ENCODE measurements around the gene TARS2. TPM values are rescaled to one million over a fixed set of nuclear protein-coding genes. Genes with fewer than 3 reads are reported as not detected.

TARS2 gene
- total RNA-seq, 1 experiment from 2014 or later: 30.6 TPM

DNA sequence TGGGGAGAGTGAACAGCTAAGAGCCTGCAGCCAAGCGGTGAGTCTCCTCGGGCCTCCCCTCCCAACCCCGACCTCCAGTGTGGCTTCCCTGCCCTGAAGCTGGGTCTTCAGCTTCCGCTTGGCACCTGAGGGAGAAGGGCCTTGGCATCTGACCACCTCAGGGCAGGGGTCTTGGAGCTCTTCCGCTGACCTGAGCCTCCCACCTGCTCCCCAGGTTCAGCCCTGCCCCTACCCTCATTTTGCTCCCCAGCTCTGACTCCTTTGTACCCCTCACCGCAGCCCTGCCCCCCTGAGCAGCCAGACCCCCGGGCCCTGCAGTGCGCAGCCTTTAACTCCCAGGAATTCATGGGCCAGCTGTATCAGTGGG, 66.8 kb downstream of the TARS2 start:
- Mint-ChIP-seq H3K27ac (ENCODE audit: unreplicated experiment) (no peak overlapping the region), H3K4me1 (ENCODE audit: low read depth, unreplicated experiment) (peaks cover 15% of the 10 kb centered on the region), H3K27me3 (ENCODE audit: insufficient read depth, unreplicated experiment) (no peaks in the 10 kb centered on the region), H3K4me3 (ENCODE audit: unreplicated experiment) (no peak overlapping the region), H3K9me3 (ENCODE audit: unreplicated experiment) (no peaks in the 10 kb centered on the region), H3K36me3 (ENCODE audit: insufficient read depth, unreplicated experiment) (peaks cover 36% of the 10 kb centered on the region)
- H3K27me3 ChIP-seq (replicated peaks; ENCODE audit: control insufficient read depth, insufficient read depth, low read length): no peaks in the 10 kb centered on the region
- H3K4me1 ChIP-seq: peaks cover 44% of the 10 kb centered on the region
- H3K36me3 ChIP-seq (ENCODE audit: control insufficient read depth, insufficient read depth, low read length): no peaks in the 10 kb centered on the region; the same call in 1 of the 2 replicates
- ChIA-PET CTCF (interaction anchor here (0.7 kb wide), 1 partner anchor 21 kb away, joined by 4 read pairs; no protein-coding TSS in a partner anchor), POLR2A (no interaction called here)
- DNase-seq: no peak
- intact Hi-C loops (cut with micrococcal nuclease; ENCODE audit: unreplicated experiment): no loop called here
- no TSS peak for BruUV-seq (replicated peaks)
- TF ChIP-seq, protein P1, sequence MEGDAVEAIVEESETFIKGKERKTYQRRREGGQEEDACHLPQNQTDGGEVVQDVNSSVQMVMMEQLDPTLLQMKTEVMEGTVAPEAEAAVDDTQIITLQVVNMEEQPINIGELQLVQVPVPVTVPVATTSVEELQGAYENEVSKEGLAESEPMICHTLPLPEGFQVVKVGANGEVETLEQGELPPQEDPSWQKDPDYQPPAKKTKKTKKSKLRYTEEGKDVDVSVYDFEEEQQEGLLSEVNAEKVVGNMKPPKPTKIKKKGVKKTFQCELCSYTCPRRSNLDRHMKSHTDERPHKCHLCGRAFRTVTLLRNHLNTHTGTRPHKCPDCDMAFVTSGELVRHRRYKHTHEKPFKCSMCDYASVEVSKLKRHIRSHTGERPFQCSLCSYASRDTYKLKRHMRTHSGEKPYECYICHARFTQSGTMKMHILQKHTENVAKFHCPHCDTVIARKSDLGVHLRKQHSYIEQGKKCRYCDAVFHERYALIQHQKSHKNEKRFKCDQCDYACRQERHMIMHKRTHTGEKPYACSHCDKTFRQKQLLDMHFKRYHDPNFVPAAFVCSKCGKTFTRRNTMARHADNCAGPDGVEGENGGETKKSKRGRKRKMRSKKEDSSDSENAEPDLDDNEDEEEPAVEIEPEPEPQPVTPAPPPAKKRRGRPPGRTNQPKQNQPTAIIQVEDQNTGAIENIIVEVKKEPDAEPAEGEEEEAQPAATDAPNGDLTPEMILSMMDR (IDR thresholded peaks at IDR 0.05; ENCODE audit: insufficient read depth in 1 of 2, low read depth in 1 of 2, low read length in 1 of 2, severe bottlenecking in 1 of 2, unreplicated experiment in 1 of 2): no peak
- H3K9me3 ChIP-seq: no peaks in the 10 kb centered on the region
- H3K4me3 ChIP-seq (ENCODE audit: low read depth, low read length): no peak overlapping the region

DNA sequence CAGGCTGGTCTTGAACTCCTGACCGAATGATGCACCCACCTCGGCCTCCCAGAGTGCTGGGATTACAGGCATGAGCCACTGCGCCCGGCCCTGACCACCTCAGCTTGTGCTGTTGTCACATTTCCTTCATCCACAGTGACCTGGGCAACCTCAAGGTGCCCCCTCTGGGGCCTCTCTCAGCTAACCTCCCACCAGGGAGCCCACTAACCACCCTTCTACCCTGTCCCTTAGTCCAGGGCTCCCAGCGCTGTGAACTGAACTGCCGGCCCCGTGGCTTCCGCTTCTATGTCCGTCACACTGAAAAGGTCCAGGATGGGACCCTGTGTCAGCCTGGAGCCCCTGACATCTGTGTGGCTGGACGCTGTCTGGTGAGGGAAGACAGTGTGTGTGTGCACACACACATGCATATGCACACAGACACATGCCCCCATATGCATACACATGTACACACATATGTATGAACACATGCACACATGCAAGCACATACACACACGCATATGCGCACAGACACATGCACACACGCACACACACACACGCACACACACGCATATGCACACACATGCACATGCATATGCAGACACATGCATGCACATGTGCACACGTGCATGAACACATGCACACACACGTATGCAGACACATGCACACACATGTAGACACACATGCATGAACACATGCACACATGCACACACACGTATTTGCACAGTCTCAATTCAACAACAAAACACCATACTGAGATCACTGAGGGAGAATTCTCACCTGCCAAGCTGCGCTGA, 68.2 kb downstream of the TARS2 start:
- Histone ChIP-seq H3K27me3 (replicated peaks; ENCODE audit: control insufficient read depth, insufficient read depth, low read length) (no peaks in the 10 kb centered on the region), H3K36me3 (ENCODE audit: control insufficient read depth, insufficient read depth, low read length) (no peaks in the 10 kb centered on the region; the same call in 1 of the 2 replicates), H3K4me3 (ENCODE audit: low read depth, low read length) (no peak overlapping the region), H3K9me3 (no peaks in the 10 kb centered on the region), H3K4me1 (peaks cover 38% of the 10 kb centered on the region)
- H3K4me1 Mint-ChIP-seq (ENCODE audit: low read depth, unreplicated experiment): peaks cover 15% of the 10 kb centered on the region
- BruUV-seq (replicated peaks): no TSS peak
- no peak for DNase-seq
- no peak overlapping the region for H3K27ac Mint-ChIP-seq (ENCODE audit: unreplicated experiment)
- H3K27me3 Mint-ChIP-seq (ENCODE audit: insufficient read depth, unreplicated experiment): no peaks in the 10 kb centered on the region
- ChIA-PET CTCF (no interaction called here), POLR2A (no interaction called here)
- intact Hi-C loops (cut with micrococcal nuclease; ENCODE audit: unreplicated experiment): no loop called here
- peaks cover 31% of the 10 kb centered on the region for H3K36me3 Mint-ChIP-seq (ENCODE audit: insufficient read depth, unreplicated experiment)
- no peak overlapping the region for H3K4me3 Mint-ChIP-seq (ENCODE audit: unreplicated experiment)
- TF ChIP-seq, protein P1 (IDR thresholded peaks at IDR 0.05; ENCODE audit: insufficient read depth in 1 of 2, low read depth in 1 of 2, low read length in 1 of 2, severe bottlenecking in 1 of 2, unreplicated experiment in 1 of 2): no peak
- H3K9me3 Mint-ChIP-seq (ENCODE audit: unreplicated experiment): no peaks in the 10 kb centered on the region

DNA sequence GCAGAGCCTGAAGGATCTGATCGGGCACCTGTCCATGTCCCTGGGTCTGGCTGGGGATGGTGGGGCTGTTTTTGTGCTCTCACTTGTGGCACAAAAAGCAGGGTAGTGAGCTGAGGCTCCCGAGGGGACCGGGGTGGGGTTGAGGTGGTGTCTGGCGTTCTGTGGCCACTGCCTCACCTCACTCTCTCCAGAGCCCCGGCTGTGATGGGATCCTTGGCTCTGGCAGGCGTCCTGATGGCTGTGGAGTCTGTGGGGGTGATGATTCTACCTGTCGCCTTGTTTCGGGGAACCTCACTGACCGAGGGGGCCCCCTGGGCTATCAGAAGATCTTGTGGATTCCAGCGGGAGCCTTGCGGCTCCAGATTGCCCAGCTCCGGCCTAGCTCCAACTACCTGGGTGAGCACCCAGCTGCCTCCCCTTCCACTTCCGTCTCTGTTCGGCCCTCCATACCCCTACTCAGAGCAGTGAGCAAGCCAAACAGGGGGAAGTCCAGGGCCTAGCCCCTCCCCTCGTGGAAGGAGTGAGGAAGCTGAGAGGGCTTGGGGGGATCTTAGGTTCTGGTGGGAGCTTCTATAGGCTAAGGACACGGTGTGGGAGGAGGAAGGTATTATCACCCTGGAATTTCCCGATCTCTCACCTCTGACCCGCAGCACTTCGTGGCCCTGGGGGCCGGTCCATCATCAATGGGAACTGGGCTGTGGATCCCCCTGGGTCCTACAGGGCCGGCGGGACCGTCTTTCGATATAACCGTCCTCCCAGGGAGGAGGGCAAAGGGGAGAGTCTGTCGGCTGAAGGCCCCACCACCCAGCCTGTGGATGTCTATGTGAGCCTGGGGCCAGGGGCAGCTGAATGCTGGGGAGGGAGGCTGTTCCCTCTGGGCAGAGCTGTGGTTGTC, 69.0 kb downstream of the TARS2 start:
- TF ChIP-seq, protein P1 (IDR thresholded peaks at IDR 0.05; ENCODE audit: insufficient read depth in 1 of 2, low read depth in 1 of 2, low read length in 1 of 2, severe bottlenecking in 1 of 2, unreplicated experiment in 1 of 2): no peak
- H3K4me1 Mint-ChIP-seq (ENCODE audit: low read depth, unreplicated experiment): peaks cover 20% of the 10 kb centered on the region
- intact Hi-C loops (cut with micrococcal nuclease; ENCODE audit: unreplicated experiment): no loop called here
- Histone ChIP-seq H3K4me1 (peaks cover 33% of the 10 kb centered on the region), H3K27me3 (replicated peaks; ENCODE audit: control insufficient read depth, insufficient read depth, low read length) (no peaks in the 10 kb centered on the region), H3K4me3 (ENCODE audit: low read depth, low read length) (no peak overlapping the region), H3K36me3 (ENCODE audit: control insufficient read depth, insufficient read depth, low read length) (no peaks in the 10 kb centered on the region; the same call in 1 of the 2 replicates), H3K9me3 (no peaks in the 10 kb centered on the region)
- H3K27me3 Mint-ChIP-seq (ENCODE audit: insufficient read depth, unreplicated experiment): no peaks in the 10 kb centered on the region
- no peaks in the 10 kb centered on the region for H3K9me3 Mint-ChIP-seq (ENCODE audit: unreplicated experiment)
- no peak overlapping the region for H3K4me3 Mint-ChIP-seq (ENCODE audit: unreplicated experiment)
- ChIA-PET POLR2A (no interaction called here), CTCF (no interaction called here)
- peaks cover 35% of the 10 kb centered on the region for H3K36me3 Mint-ChIP-seq (ENCODE audit: insufficient read depth, unreplicated experiment)
- no peak for DNase-seq
- no TSS peak for BruUV-seq (replicated peaks)
- no peak overlapping the region for H3K27ac Mint-ChIP-seq (ENCODE audit: unreplicated experiment)

Data from Caco-2 (cell line).